Type B pancreatic cell (in vitro differentiated cells): ENCODE results near the gene ROR1. TPM values are rescaled to one million over a fixed set of nuclear protein-coding genes. Genes with fewer than 3 reads are reported as not detected.

ENCODE experiments used
- DNase-seq: peaks from one replicate; pipeline ENCODE4 v3.0.0; 2021; ENCODE audit warnings: mixed read lengths; ENCODE audit not compliant: unreplicated experiment; ENCODE audit errors: extremely low spot score
- H3K27ac Mint-ChIP-seq: 2 replicates; pipeline ENCODE4 v1.8.0; 2021; ENCODE audit warnings: mild to moderate bottlenecking, mixed read lengths
- H3K27me3 Mint-ChIP-seq: 2 replicates; pipeline ENCODE4 v1.8.0; 2021; ENCODE audit warnings: mixed read lengths
- H3K36me3 Mint-ChIP-seq: 2 replicates; pipeline ENCODE4 v1.8.0; 2021; ENCODE audit warnings: mixed read lengths
- H3K4me1 Mint-ChIP-seq: one replicate; pipeline ENCODE4 v1.8.0; 2021; ENCODE audit warnings: mixed read lengths; ENCODE audit not compliant: unreplicated experiment
- H3K4me3 Mint-ChIP-seq: 2 replicates; pipeline ENCODE4 v1.8.0; 2021; ENCODE audit warnings: mild to moderate bottlenecking, mixed read lengths
- H3K9me3 Mint-ChIP-seq: 2 replicates; pipeline ENCODE4 v1.8.0; 2021; ENCODE audit warnings: mixed read lengths
- total RNA-seq: library from RNA; stranded (reverse); gene quantifications from 2 replicates; pipeline ENCODE4 v1.2.1, GENCODE V29; 2021; ENCODE audit warnings: low replicate concordance
- TF ChIP-seq, protein P1 (sequence below): fragments of 200-600 bp; sonication (generic); conservative IDR thresholded peaks from 2 replicates; pipeline ENCODE4 v1.5.0; 2021; ENCODE audit warnings: antibody characterized with exemption, mild to moderate bottlenecking

ROR1 gene
- total RNA-seq, 1 donor from 2014 or later = 32.0 TPM

DNA sequence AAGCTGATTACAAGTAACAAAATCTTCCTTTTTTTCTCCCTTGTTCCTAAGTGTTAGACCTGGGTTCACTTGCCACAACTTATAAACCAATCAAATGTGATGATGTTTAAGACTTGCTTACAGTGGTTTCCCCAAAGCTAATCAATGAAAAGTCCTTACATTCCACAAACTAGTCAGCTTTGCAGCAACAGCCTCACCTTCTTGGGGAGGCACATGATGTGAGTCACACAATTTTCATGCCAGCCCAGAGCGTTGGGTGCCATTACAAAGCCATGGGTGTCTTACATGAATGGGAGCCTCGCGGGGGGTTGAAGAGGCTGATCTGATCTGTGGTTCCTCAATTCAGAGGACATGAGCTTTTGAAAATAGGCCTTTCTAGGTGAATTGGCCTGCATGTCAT is 338.0 kb downstream of the ROR1 start:
- Mint-ChIP-seq H3K27ac (no peak overlapping the region), H3K4me3 (no peak overlapping the region), H3K36me3 (no peaks in the 10 kb centered on the region), H3K27me3 (peaks cover 2% of the 10 kb centered on the region), H3K4me1 (peaks cover 35% of the 10 kb centered on the region), H3K9me3 (no peaks in the 10 kb centered on the region)
- TF ChIP-seq, protein P1, sequence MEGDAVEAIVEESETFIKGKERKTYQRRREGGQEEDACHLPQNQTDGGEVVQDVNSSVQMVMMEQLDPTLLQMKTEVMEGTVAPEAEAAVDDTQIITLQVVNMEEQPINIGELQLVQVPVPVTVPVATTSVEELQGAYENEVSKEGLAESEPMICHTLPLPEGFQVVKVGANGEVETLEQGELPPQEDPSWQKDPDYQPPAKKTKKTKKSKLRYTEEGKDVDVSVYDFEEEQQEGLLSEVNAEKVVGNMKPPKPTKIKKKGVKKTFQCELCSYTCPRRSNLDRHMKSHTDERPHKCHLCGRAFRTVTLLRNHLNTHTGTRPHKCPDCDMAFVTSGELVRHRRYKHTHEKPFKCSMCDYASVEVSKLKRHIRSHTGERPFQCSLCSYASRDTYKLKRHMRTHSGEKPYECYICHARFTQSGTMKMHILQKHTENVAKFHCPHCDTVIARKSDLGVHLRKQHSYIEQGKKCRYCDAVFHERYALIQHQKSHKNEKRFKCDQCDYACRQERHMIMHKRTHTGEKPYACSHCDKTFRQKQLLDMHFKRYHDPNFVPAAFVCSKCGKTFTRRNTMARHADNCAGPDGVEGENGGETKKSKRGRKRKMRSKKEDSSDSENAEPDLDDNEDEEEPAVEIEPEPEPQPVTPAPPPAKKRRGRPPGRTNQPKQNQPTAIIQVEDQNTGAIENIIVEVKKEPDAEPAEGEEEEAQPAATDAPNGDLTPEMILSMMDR = no peak
- DNase-seq = no peak

- Mint-ChIP-seq H3K27me3 (peaks cover 2% of the 10 kb centered on the region), H3K9me3 (no peaks in the 10 kb centered on the region), H3K4me1 (peaks cover 33% of the 10 kb centered on the region), H3K27ac (no peak overlapping the region), H3K36me3 (no peaks in the 10 kb centered on the region), H3K4me3 (no peak overlapping the region)
- TF ChIP-seq, protein P1 = no peak
- no peak for DNase-seq
These were observed 338.5 kb downstream of the ROR1 start for GRCh38 chr1:64112281-64112680.

- no peak for DNase-seq
- Mint-ChIP-seq H3K9me3 (no peaks in the 10 kb centered on the region), H3K36me3 (no peaks in the 10 kb centered on the region), H3K27ac (no peak overlapping the region), H3K27me3 (peaks cover 2% of the 10 kb centered on the region), H3K4me1 (peaks cover 26% of the 10 kb centered on the region), H3K4me3 (no peak overlapping the region)
- TF ChIP-seq, protein P1 = no peak
These were observed 340.3 kb downstream of the ROR1 start for GRCh38 chr1:64114012-64114525.

DNA sequence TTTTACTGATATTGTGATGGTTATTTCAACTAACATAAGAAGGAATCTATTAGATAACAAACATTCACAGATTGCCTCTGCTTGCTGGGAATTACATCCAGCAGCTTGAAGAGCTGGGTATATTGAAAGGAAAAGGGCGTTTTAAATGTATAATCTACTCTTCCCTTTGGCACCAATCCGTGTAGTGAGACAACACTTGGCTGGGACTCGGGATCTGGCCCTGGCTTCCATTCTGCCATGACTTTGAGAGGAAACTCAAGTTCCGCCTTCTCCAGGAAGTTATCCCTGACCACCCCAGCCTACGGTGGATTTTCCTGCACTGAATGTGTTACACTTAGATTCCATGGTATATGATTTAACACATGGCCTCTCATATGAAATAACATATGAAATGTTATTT is 342.7 kb downstream of the ROR1 start:
- no peaks in the 10 kb centered on the region for H3K9me3 Mint-ChIP-seq
- H3K27me3 Mint-ChIP-seq = peaks cover 2% of the 10 kb centered on the region
- H3K27ac Mint-ChIP-seq = no peak overlapping the region
- TF ChIP-seq, protein P1 = no peak
- H3K4me3 Mint-ChIP-seq = no peak overlapping the region
- peaks cover 9% of the 10 kb centered on the region for H3K4me1 Mint-ChIP-seq
- H3K36me3 Mint-ChIP-seq = no peaks in the 10 kb centered on the region
- DNase-seq = no peak

DNA sequence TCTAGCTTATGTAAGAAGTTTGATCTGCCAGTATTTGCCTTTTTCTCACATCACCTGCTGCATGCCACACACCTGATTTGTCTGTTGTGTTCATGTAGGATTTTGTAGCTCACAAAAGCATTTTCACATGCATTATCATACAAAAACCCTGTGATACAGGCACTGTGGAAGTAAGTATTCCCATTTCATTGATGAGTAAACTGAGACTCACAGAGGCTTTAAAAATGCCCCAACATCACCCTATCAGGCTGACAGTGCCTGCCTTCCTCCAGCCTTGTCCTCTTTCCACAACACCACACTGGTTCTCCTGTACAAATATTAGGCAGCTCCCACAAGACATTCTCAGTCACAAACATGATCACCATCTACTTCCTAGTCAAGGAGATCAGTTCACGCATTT is 343.7 kb downstream of the ROR1 start:
- H3K4me3 Mint-ChIP-seq = no peak overlapping the region
- peaks cover 4% of the 10 kb centered on the region for H3K4me1 Mint-ChIP-seq
- H3K27me3 Mint-ChIP-seq = peaks cover 2% of the 10 kb centered on the region
- no peak overlapping the region for H3K27ac Mint-ChIP-seq
- TF ChIP-seq, protein P1 = no peak
- DNase-seq = no peak
- H3K36me3 Mint-ChIP-seq = no peaks in the 10 kb centered on the region
- H3K9me3 Mint-ChIP-seq = no peaks in the 10 kb centered on the region
